H1 (cell line): Measurements from ENCODE around the gene ACTR3C.

Experiments
- EZH2 ChIP-seq: fragments of 200-600 bp; sonication (generic); IDR thresholded peaks from 2 replicates; pipeline ENCODE4 v1.7.1; 2012; ENCODE audit warnings: low read depth, mild to moderate bottlenecking, moderate library complexity, low read length, inconsistent platforms; ENCODE audit not compliant: severe bottlenecking
- NANOG ChIP-seq: IDR thresholded peaks from 2 replicates; pipeline ENCODE4 v1.6.1; 2011; ENCODE audit warnings: low read length, low read depth, mild to moderate bottlenecking, inconsistent platforms; ENCODE audit not compliant: insufficient read depth, poor library complexity, severe bottlenecking
- TAF7 ChIP-seq: optimal IDR thresholded peaks from 2 replicates; pipeline ENCODE3; 2011; ENCODE audit warnings: low read depth, mild to moderate bottlenecking, inconsistent platforms, low read length, moderate library complexity, borderline replicate concordance
- YY1 ChIP-seq: IDR thresholded peaks from 2 replicates; pipeline ENCODE4 v1.6.1; 2011; ENCODE audit warnings: low read depth, mild to moderate bottlenecking, low read length
- ZNF274 ChIP-seq: IDR thresholded peaks from 2 replicates; pipeline ENCODE4 v1.7.0; 2012; ENCODE audit warnings: low read length, borderline replicate concordance; ENCODE audit errors: extremely low read depth
- TF ChIP-seq, protein P1 (sequence below), 3 experiments: IDR thresholded peaks; 1 replicate in 2 of 3; 2 replicates in 1 of 3; pipeline versions ENCODE4 v1.5.1 to v1.6.1; 2011; ENCODE audit warnings: low read length in 3 of 3, mild to moderate bottlenecking in 3 of 3, inconsistent platforms in 2 of 3, low read depth in 1 of 3, moderate library complexity in 1 of 3; ENCODE audit not compliant: insufficient read depth in 1 of 3; ENCODE audit errors: control extremely low read depth in 1 of 3
- TF ChIP-seq, protein P2 (sequence below): fragments of 300-600 bp; sonication (generic); IDR thresholded peaks from 2 replicates; pipeline ENCODE4 v1.7.1; 2012; ENCODE audit warnings: low read length, moderate library complexity, mild to moderate bottlenecking, inconsistent platforms; ENCODE audit not compliant: insufficient replicate concordance

DNA sequence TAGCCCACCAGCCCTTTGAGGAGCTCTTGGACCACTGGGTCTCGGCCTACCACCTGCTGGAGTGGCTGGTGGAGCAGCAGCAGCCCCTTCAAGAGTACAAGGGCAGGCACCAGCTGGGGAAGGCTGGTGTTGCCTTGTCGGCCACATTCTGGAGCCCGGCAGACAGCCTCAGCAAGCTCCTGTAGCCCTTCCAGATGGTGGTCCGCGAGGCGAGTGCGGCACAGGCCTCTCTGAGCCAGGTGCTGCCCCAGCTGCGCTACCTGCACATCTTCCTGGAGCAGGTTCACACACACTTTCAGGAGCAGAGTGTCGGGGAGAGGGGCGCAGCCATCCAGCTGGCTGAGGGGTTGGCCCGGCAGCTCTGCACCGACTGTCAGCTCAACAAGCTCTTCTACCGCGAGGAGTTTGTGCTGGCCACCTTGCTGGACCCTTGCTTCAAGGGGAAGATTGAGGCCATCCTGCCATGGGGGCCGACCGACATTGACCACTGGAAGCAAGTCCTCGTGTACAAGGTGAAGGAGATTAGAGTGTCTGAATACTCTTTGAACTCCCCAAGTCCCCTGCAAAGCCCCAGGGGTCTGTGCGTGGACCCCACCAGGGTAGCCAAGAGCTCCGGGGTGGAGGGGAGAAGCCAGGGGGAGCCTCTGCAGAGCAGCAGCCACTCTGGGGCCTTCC lies 7.0 kb upstream of the ACTR3C start:
- TF ChIP-seq NANOG (no peak), YY1 (no peak), ZNF274 (no peak), TAF7 (no peak), EZH2 (no peak)
- TF ChIP-seq, protein P1, sequence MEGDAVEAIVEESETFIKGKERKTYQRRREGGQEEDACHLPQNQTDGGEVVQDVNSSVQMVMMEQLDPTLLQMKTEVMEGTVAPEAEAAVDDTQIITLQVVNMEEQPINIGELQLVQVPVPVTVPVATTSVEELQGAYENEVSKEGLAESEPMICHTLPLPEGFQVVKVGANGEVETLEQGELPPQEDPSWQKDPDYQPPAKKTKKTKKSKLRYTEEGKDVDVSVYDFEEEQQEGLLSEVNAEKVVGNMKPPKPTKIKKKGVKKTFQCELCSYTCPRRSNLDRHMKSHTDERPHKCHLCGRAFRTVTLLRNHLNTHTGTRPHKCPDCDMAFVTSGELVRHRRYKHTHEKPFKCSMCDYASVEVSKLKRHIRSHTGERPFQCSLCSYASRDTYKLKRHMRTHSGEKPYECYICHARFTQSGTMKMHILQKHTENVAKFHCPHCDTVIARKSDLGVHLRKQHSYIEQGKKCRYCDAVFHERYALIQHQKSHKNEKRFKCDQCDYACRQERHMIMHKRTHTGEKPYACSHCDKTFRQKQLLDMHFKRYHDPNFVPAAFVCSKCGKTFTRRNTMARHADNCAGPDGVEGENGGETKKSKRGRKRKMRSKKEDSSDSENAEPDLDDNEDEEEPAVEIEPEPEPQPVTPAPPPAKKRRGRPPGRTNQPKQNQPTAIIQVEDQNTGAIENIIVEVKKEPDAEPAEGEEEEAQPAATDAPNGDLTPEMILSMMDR (IDR thresholded peaks at IDR 0.05; ENCODE audit: control extremely low read depth in 1 of 3, insufficient read depth in 1 of 3, low read depth in 1 of 3, low read length in 3 of 3), result no peak
- TF ChIP-seq, protein P2, sequence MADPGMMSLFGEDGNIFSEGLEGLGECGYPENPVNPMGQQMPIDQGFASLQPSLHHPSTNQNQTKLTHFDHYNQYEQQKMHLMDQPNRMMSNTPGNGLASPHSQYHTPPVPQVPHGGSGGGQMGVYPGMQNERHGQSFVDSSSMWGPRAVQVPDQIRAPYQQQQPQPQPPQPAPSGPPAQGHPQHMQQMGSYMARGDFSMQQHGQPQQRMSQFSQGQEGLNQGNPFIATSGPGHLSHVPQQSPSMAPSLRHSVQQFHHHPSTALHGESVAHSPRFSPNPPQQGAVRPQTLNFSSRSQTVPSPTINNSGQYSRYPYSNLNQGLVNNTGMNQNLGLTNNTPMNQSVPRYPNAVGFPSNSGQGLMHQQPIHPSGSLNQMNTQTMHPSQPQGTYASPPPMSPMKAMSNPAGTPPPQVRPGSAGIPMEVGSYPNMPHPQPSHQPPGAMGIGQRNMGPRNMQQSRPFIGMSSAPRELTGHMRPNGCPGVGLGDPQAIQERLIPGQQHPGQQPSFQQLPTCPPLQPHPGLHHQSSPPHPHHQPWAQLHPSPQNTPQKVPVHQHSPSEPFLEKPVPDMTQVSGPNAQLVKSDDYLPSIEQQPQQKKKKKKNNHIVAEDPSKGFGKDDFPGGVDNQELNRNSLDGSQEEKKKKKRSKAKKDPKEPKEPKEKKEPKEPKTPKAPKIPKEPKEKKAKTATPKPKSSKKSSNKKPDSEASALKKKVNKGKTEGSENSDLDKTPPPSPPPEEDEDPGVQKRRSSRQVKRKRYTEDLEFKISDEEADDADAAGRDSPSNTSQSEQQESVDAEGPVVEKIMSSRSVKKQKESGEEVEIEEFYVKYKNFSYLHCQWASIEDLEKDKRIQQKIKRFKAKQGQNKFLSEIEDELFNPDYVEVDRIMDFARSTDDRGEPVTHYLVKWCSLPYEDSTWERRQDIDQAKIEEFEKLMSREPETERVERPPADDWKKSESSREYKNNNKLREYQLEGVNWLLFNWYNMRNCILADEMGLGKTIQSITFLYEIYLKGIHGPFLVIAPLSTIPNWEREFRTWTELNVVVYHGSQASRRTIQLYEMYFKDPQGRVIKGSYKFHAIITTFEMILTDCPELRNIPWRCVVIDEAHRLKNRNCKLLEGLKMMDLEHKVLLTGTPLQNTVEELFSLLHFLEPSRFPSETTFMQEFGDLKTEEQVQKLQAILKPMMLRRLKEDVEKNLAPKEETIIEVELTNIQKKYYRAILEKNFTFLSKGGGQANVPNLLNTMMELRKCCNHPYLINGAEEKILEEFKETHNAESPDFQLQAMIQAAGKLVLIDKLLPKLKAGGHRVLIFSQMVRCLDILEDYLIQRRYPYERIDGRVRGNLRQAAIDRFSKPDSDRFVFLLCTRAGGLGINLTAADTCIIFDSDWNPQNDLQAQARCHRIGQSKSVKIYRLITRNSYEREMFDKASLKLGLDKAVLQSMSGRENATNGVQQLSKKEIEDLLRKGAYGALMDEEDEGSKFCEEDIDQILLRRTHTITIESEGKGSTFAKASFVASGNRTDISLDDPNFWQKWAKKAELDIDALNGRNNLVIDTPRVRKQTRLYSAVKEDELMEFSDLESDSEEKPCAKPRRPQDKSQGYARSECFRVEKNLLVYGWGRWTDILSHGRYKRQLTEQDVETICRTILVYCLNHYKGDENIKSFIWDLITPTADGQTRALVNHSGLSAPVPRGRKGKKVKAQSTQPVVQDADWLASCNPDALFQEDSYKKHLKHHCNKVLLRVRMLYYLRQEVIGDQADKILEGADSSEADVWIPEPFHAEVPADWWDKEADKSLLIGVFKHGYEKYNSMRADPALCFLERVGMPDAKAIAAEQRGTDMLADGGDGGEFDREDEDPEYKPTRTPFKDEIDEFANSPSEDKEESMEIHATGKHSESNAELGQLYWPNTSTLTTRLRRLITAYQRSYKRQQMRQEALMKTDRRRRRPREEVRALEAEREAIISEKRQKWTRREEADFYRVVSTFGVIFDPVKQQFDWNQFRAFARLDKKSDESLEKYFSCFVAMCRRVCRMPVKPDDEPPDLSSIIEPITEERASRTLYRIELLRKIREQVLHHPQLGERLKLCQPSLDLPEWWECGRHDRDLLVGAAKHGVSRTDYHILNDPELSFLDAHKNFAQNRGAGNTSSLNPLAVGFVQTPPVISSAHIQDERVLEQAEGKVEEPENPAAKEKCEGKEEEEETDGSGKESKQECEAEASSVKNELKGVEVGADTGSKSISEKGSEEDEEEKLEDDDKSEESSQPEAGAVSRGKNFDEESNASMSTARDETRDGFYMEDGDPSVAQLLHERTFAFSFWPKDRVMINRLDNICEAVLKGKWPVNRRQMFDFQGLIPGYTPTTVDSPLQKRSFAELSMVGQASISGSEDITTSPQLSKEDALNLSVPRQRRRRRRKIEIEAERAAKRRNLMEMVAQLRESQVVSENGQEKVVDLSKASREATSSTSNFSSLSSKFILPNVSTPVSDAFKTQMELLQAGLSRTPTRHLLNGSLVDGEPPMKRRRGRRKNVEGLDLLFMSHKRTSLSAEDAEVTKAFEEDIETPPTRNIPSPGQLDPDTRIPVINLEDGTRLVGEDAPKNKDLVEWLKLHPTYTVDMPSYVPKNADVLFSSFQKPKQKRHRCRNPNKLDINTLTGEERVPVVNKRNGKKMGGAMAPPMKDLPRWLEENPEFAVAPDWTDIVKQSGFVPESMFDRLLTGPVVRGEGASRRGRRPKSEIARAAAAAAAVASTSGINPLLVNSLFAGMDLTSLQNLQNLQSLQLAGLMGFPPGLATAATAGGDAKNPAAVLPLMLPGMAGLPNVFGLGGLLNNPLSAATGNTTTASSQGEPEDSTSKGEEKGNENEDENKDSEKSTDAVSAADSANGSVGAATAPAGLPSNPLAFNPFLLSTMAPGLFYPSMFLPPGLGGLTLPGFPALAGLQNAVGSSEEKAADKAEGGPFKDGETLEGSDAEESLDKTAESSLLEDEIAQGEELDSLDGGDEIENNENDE, result no peak
